ENCODE data around the gene ZNF260. TPM values are rescaled to one million over a fixed set of nuclear protein-coding genes. Genes with fewer than 3 reads are reported as not detected.

Gene ZNF260
- total RNA-seq, 1 donor from 2014 or later: 15.5 TPM

GRCh38 chr19:36527873-36528193 is 238 bp downstream of the ZNF260 start:
- no peak for DNase-seq (ENCODE audit: low spot score)
- Mint-ChIP-seq H3K9me3 (ENCODE audit: low read depth) (peaks cover 20% of the 10 kb centered on the region), H3K27me3 (ENCODE audit: low read depth) (no peaks in the 10 kb centered on the region), H3K36me3 (ENCODE audit: low read depth) (peaks cover 29% of the 10 kb centered on the region), H3K4me3 (ENCODE audit: unreplicated experiment) (peak overlapping the region; percentile 99), H3K27ac (ENCODE audit: unreplicated experiment) (peak overlapping the region; percentile 100), H3K4me1 (ENCODE audit: low read depth) (peaks cover 15% of the 10 kb centered on the region)
- no peak for TF ChIP-seq CTCF (IDR thresholded peaks at IDR 0.05)

GRCh38 chr19:36527341-36527740 is 730 bp downstream of the ZNF260 start:
- peaks cover 15% of the 10 kb centered on the region for H3K4me1 Mint-ChIP-seq (ENCODE audit: low read depth)
- peak overlapping the region; percentile 99 for H3K4me3 Mint-ChIP-seq (ENCODE audit: unreplicated experiment)
- peak overlapping the region; percentile 100 for H3K27ac Mint-ChIP-seq (ENCODE audit: unreplicated experiment)
- H3K9me3 Mint-ChIP-seq (ENCODE audit: low read depth): peaks cover 23% of the 10 kb centered on the region
- no peak for DNase-seq (ENCODE audit: low spot score)
- H3K36me3 Mint-ChIP-seq (ENCODE audit: low read depth): peaks cover 31% of the 10 kb centered on the region
- H3K27me3 Mint-ChIP-seq (ENCODE audit: low read depth): no peaks in the 10 kb centered on the region
- no peak for TF ChIP-seq CTCF (IDR thresholded peaks at IDR 0.05)

GRCh38 chr19:36526581-36526980 is 1.5 kb downstream of the ZNF260 start:
- H3K27ac Mint-ChIP-seq (ENCODE audit: unreplicated experiment): no peak overlapping the region
- H3K4me1 Mint-ChIP-seq (ENCODE audit: low read depth): peaks cover 15% of the 10 kb centered on the region
- no peaks in the 10 kb centered on the region for H3K27me3 Mint-ChIP-seq (ENCODE audit: low read depth)
- TF ChIP-seq CTCF (IDR thresholded peaks at IDR 0.05): no peak
- no peak for DNase-seq (ENCODE audit: low spot score)
- peak overlapping the region; percentile 99 for H3K4me3 Mint-ChIP-seq (ENCODE audit: unreplicated experiment)
- H3K9me3 Mint-ChIP-seq (ENCODE audit: low read depth): peaks cover 23% of the 10 kb centered on the region
- H3K36me3 Mint-ChIP-seq (ENCODE audit: low read depth): peaks cover 29% of the 10 kb centered on the region

DNA sequence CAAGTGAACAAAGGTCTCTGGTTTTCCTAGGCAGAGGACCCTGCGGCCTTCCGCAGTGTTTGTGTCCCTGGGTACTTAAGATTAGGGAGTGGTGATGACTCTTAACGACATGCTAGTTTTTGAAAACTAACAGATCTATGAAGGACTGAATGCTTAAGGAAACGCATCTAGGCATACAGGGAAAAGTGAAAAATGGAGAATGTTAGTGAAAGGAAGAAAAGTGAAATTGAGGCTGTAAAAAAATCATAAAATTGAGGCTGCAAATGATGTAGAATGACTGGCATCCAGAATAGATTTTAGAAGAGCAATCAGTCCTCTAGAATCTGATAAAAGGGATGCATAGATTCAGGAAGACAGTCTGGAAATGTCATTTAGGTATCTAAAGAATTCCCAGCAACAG is 3.5 kb downstream of the ZNF260 start:
- H3K4me3 Mint-ChIP-seq (ENCODE audit: unreplicated experiment): no peak overlapping the region
- DNase-seq (ENCODE audit: low spot score): no peak
- no peak for TF ChIP-seq CTCF (IDR thresholded peaks at IDR 0.05)
- H3K9me3 Mint-ChIP-seq (ENCODE audit: low read depth): peaks cover 31% of the 10 kb centered on the region
- H3K4me1 Mint-ChIP-seq (ENCODE audit: low read depth): peaks cover 15% of the 10 kb centered on the region
- no peaks in the 10 kb centered on the region for H3K27me3 Mint-ChIP-seq (ENCODE audit: low read depth)
- H3K36me3 Mint-ChIP-seq (ENCODE audit: low read depth): peaks cover 40% of the 10 kb centered on the region
- no peak overlapping the region for H3K27ac Mint-ChIP-seq (ENCODE audit: unreplicated experiment)

DNA sequence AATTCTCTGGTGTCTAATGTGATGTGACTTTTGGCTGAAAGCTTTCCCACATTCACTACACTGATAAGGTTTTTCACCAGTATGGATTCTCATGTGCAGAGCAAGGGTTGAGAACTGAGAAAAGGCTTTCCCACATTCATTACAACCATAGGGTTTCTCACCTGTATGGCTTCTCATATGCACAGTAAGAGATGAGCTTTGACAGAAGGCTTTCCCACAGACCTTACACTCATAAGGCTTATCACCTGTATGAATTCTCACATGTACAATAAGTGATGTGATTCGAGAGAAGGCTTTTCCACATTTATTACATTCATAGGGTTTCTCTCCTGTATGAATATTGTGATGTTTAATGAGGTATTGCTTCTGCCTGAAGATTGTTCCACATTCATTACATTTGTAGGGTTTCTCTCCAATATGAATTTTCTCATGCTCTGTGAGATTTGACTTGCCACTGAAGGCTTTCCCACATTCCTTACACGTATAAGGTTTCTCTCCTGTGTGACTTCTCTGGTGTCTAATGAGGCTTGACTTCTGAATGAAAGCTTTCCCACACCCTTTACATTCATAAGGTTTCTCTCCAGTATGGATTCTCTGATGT is 14.0 kb downstream of the ZNF260 start:
- TF ChIP-seq CTCF (IDR thresholded peaks at IDR 0.05): no peak
- Mint-ChIP-seq H3K36me3 (ENCODE audit: low read depth) (peaks cover 64% of the 10 kb centered on the region), H3K9me3 (ENCODE audit: low read depth) (peaks cover 62% of the 10 kb centered on the region), H3K27me3 (ENCODE audit: low read depth) (no peaks in the 10 kb centered on the region), H3K27ac (ENCODE audit: unreplicated experiment) (no peak overlapping the region), H3K4me3 (ENCODE audit: unreplicated experiment) (no peak overlapping the region), H3K4me1 (ENCODE audit: low read depth) (no peaks in the 10 kb centered on the region)
- no peak for DNase-seq (ENCODE audit: low spot score)
